Left hindlimb (tissue), 1 donor: Measurements from ENCODE around the gene COL3A1.

ENCODE experiments used
- DNase-seq: peaks from one replicate; pipeline ENCODE4 v3.0.0-alpha.2; 2018

The COL3A1 gene

GRCh38 chr2:188974164-188974563 lies at the start of gene COL3A1:
Gene COL3A1, plus strand, starts transcription at chr2:188974373. Its CDS starts 117 bp downstream, at chr2:188974490.
- peak; percentile 89 for DNase-seq

GRCh38 chr2:188928643-188929042 lies 45.5 kb upstream of the COL3A1 start:
- DNase-seq, result no peak

GRCh38 chr2:188931361-188931760 lies 42.8 kb upstream of the COL3A1 start:
- no peak for DNase-seq

GRCh38 chr2:188937228-188938220 lies 36.6 kb upstream of the COL3A1 start:
- no peak for DNase-seq

GRCh38 chr2:188940171-188940570 lies 34.0 kb upstream of the COL3A1 start:
- DNase-seq, result no peak

- no peak for DNase-seq
Measured at GRCh38 chr2:188944442-188944841, 29.7 kb upstream of the COL3A1 start.

- no peak for DNase-seq
Measured at GRCh38 chr2:188949046-188949818, 24.9 kb upstream of the COL3A1 start.

GRCh38 chr2:188952901-188953300 lies 21.3 kb upstream of the COL3A1 start:
- DNase-seq, result no peak

- no peak for DNase-seq
Measured at GRCh38 chr2:188956290-188956689, 17.9 kb upstream of the COL3A1 start.

- no peak for DNase-seq
Measured at GRCh38 chr2:188956961-188957360, 17.2 kb upstream of the COL3A1 start.

- DNase-seq, result no peak
Measured at GRCh38 chr2:188957646-188958045, 16.5 kb upstream of the COL3A1 start.

- DNase-seq, result no peak
Measured at GRCh38 chr2:188963741-188964140, 10.4 kb upstream of the COL3A1 start.

- DNase-seq, result no peak
Measured at GRCh38 chr2:188964976-188965546, 9.1 kb upstream of the COL3A1 start.

- no peak for DNase-seq
Measured at GRCh38 chr2:188965563-188965962, 8.6 kb upstream of the COL3A1 start.

- no peak for DNase-seq
Measured at GRCh38 chr2:188966079-188966571, 8.0 kb upstream of the COL3A1 start.

- no peak for DNase-seq
Measured at GRCh38 chr2:188966728-188967440, 7.3 kb upstream of the COL3A1 start.

GRCh38 chr2:188969236-188969635 lies 4.9 kb upstream of the COL3A1 start:
- DNase-seq, result no peak

GRCh38 chr2:188969651-188970050 lies 4.5 kb upstream of the COL3A1 start:
- no peak for DNase-seq

GRCh38 chr2:188970211-188970610 lies 4.0 kb upstream of the COL3A1 start:
- DNase-seq, result no peak

GRCh38 chr2:188971432-188971861 lies 2.7 kb upstream of the COL3A1 start:
- DNase-seq, result peak; percentile 47

- DNase-seq, result no peak
Measured at GRCh38 chr2:188973641-188974040, 532 bp upstream of the COL3A1 start.

GRCh38 chr2:188975497-188976102 lies 1.4 kb downstream of the COL3A1 start:
- peak; percentile 83 for DNase-seq
